ENCODE measurements around the gene ZBTB46.
A peak's percentile ranks its signal among the peaks of the same experiment; 100 is the strongest.

Gene ZBTB46

DNA sequence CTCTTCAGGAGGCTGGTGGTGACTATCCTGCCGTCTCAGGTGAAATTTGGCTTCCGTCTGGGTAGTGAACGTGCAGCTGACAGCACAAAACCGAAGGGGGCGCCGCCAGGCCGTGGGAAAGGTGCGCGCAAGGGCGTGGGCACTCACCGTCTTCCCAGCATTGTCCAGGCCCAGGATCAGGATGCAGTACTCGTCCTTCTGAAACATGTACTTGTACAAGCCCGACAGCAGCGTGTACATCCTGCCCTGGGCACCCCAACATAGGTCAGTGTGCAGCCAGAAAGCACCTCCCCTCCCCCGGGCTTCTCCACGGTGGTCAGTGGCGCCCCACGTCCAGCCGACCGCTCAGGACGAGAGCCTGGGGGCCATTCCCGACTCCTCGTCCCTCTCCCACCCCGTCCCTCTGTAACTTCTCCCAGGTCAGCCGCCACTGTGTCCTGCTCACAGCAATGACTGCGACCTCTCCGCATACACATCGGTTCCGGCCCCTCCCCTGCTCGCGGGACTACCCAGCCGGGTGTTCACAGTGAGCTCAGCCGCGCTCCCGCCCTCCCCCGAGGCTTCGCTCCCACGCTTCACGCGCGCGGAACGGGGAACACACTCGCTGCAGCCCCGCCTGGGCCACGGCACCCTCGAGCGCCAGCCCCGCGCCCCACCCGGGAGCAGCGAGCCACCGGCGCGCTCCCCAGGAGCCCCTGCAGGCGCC is 124.1 kb downstream of the ZBTB46 start:
- peak; percentile 49 to 57 for DNase-seq (ENCODE audit: low read depth in 2 of 2)

DNA sequence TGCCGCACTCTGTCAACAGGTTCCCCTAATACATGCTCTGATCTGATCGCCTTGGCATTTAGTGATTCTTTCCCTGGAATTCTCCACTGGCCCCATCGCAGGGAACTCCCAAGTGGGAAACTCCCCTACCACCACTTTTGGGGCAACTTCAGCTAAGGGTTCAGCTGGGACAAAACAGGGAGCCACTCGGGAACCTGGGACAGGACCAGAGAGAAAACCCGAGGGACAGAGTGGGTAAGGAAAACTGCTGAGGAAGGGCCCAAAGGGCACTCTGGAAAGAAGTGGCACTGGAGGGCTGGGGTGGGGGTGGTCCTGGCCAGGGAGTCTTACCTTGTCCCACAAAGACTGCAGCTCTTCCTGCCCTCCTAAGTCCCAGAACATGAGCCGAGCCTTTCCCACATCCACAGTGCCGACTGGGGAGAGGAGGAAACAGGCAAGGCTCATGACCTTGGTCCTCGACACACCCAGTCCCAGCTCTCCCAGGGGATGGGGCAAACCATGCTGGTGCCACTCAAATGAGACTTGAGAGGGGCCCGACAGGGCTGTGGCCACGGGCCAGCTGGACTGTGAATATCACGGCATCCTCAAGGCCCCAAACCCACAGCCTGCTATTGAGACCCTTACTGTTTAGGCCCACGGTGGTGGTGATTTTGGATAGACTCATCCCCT is 124.9 kb downstream of the ZBTB46 start:
- no peak for DNase-seq (ENCODE audit: low read depth in 2 of 2)

DNA sequence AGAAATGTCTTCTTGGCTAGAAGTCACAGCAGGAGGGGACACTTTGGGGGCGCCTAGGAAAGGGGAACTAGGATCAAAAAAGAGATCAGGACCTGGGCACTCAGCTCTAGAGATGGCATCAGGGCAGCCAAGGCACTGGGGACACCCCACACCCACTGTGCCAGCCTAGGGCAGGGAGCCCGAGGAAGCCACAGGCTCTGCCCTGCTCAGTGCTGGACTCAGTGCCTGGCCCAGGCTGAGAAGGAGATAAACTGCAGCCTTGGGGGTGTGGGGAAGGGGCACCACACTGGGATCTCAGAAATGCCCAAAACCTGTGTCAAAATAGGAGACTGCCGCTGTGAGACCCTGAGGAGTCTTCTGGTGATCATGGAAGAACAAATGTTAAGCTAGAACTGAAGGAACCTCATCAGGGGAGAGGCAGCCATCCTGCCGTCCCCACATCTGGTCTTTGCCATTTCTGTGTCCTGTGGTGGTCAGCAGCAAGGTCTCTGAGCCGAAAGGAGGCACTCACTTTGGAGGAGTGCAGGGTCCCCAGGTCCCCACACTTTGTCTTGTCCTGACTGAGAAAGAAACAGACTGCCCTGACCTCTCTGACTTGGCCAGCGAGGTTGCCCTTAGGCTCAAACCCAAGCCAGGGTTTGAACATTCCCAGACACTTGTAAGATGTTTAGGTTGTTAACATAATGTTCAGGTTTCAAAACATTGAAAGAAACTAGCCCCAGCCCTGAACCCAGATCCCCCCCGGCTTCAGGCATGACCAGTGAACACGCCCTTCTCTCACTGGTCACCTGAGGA is 125.6 kb downstream of the ZBTB46 start:
- no peak for DNase-seq (ENCODE audit: low read depth in 2 of 2)

DNA sequence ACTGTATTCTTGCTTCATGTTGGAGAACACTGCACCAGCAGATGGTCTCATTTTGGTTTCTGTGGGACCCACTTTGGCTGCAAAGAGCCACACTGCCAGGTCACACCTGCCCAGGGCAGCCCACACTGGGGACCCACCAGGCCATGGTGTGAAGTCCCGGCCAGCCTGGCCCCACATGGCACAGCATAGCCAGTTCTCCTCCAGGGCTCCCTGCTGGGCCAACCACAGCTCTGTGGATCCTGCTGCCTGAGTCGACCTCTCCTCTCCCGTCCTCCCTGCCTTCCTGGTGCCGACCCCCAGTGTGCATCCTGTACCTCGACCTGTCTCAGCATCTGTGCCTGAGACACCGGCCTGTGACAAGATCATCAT is 126.3 kb downstream of the ZBTB46 start:
- DNase-seq (ENCODE audit: low read depth in 2 of 2) = no peak

DNA sequence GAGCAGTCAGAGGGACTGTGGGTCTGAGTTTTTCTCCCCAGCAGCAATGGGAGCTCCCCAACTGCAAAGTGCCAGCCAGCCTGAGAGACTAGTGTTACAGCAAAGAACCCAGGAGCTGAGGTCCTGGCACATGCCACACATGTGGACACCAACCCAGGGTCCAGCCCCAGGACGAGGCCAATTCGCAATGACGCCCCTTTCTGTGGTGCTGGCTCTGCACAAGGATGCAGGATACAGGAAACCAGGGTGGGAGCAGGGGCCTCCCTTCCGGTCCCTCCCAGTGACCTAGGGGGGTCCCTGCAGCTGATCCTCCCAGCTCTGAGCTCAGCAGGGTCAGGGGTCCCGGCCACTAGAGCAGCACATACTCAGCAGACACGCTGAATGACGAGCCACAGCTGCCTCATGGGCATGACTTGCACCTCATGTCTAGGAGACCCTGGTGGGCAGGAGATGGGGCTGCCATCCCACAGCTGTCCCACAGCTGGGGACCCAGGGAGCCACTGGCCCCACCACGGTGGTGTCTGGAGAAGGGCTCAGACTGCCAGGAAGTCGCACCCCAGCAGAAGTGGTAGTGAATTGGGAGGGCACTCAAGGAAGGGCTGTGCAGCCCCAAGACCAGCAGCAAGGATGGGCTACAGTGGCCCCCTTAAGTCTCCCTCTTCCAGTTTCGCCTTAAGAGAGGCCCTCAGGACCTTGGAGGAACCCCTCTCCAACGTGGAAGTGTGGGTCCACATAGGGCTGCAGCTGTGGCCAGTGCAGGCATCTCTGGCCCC is 126.9 kb downstream of the ZBTB46 start:
- DNase-seq (ENCODE audit: low read depth in 2 of 2) = no peak

DNA sequence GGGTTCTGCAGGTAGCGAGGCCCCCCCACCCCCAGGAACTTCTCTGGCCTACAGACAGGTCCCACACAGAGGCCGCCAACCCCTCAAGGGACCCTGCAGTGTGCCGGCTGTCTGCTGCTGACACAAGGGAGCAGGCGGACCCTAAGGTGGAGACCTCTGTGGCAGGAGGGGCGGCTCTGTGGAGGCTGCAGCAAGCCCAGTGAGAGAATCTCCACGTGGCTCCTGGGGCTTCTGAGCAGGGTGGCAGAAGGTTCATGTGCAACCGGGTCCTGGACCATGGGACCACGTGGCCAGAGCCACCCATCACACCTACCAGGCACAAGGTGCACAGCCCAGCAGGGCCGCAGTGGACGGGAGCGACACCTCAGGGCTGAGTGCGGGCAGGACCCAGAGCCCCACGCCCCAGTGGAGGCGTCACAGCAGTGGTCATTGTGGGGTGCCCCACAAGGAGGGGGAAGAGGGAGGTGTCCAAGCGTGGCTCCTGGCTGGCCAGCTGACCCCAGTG is 127.5 kb downstream of the ZBTB46 start:
- DNase-seq (ENCODE audit: low read depth in 2 of 2) = no peak

DNA sequence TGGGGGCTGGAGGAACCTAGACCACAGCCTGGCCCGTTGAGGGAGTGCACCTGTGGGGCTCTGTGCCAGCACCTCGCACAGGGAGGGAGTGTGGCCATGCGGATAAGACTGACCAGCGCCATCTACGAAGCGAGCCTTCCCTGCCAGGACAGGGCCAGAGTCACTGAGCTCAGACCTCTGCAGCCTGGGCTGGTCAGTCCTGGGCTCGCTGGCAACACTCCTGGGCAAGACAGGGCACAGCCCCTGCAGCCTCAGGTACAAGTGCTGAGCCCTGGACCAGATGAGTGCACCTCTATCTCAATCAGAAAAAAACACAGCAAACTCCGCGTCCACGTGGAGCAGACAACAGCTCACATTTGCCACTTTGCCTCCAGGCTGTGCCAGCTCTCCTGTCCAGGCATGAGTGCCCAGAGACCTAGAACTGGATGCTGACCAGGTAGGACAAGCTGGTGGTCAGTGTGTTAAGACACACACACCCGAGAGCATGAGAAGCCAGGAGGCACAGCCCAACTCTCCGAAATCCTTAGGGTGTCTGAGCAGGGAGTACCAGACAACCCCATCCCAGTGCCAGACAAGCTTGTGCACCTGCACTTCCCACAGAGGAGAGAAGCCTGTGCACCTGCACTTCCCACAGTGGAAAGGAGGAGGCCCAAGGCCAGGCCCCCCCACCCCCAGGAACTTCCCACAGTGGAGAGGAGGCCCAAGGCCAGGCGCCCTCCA is 128.2 kb downstream of the ZBTB46 start:
- DNase-seq (ENCODE audit: low read depth in 2 of 2) = no peak

DNA sequence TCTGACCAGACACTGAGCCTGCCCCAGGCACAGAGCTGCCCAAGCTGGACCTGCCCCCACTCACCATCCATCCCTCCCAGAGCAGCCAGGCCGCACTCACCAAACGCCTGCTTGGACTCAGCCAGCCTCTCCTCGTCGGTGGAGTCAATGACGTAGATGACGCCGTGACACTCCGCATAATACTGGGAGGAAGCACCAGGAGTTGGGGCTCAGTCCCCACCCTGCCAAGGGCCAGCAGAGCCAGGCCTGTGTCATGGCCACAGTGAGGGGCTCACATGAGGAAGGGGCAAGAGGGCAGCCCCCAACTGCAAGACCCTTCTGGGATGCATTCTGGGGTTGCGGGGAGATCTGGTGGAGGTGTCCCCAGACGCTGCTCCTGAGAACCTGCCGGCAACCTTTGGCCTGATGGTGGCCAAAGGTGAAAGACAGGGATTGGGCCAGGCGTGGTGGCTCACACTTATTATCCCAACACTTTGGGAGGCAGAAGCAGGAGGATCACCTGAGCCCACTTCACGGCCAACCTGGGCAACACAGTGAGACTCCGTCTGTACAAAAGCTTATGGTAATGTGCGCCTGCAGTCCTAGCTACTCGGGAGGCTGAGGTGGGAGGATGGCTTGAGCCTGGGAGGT is 128.9 kb downstream of the ZBTB46 start:
- DNase-seq (ENCODE audit: low read depth in 2 of 2) = no peak

DNA sequence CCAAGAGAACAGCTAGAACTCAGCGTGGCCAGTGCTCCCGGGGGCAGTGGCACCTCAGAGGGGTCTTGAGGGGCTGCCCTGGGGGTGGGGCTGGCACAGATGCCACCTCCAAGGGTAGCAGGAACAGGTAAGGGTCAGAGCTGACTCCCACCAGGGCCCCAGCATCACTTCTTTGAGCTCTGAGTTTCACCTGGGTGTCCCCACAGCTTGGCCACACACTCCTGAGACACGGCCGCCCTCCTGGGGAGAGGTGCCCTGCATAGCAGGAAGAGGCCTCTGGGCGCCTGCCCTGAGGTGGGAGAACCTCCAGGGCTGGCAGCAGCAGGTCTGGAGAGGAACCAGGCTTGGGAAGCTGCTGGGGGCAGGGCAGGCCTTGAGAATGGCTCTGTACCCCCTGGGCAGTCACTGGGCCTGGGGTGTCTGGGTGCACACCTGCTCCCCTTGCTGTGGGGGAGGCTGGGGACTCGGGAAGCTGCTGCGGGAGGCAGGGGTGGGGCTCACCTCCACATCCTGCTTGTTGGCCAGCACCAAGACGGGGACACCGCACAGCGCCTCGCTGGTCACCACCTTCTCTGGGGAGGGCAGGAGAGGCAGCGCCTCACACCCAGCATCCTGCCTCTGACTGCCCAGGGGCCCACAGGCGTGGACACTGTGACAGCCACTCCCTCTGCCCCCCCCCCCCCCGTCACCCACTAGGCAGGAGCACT is 129.6 kb downstream of the ZBTB46 start:
- DNase-seq (ENCODE audit: low read depth in 2 of 2) = no peak

DNA sequence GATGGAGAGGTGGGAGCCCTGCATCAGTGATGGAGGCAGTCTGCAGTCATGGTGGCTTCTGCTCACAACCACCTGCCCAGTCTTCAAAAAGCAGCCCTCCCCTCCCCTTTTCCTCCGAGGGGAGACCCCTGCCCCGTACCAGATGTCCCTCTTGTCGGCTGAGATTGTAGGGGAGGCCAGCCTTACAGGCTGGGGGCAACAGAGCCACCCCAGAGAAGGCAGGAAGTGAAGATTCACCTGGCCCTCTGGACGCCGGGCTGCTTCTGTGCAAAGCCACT is 130.1 kb downstream of the ZBTB46 start:
- DNase-seq (ENCODE audit: low read depth in 2 of 2) = no peak

DNA sequence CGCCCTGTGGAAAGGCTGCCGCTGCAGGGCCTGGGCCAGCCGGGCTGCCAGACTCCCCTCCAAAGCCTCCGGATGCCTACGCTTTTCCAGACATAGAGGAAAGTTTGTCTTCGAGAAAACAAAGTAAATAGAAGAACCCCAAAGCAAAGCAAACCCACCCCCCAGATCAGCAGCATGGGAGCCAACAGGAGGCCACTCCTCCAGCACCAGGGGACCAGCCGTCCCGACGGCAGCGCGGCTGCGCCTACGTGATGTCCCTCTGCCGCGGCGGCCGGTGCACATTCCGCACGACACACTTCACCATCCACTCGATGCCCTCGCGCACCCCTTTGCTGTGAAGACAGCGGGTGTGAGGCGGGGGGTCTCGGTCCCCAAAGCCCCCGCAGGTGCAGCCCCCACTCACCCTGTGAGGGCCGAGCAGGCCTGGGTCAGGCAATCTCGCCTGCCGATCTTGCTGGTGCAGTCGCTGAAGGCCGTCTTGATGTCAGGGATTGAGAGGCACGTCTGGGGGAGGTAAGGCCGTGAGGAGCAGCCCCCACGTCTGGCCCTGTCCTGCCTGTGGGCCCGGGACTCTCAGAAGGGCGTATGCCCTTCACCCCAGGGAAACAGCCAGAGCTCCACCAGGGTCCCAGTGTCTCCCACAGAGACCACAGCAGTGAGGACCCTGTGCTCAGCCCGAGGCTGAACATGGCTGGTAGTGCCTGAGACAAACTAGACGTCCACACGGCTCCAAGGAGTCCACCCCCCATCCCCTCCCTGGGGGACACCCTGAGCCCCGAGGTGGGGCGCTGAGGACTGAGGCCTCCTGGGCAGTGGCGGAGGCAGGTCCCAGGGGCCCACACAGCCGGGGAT is 130.6 kb downstream of the ZBTB46 start:
- no peak for DNase-seq (ENCODE audit: low read depth in 2 of 2)

DNA sequence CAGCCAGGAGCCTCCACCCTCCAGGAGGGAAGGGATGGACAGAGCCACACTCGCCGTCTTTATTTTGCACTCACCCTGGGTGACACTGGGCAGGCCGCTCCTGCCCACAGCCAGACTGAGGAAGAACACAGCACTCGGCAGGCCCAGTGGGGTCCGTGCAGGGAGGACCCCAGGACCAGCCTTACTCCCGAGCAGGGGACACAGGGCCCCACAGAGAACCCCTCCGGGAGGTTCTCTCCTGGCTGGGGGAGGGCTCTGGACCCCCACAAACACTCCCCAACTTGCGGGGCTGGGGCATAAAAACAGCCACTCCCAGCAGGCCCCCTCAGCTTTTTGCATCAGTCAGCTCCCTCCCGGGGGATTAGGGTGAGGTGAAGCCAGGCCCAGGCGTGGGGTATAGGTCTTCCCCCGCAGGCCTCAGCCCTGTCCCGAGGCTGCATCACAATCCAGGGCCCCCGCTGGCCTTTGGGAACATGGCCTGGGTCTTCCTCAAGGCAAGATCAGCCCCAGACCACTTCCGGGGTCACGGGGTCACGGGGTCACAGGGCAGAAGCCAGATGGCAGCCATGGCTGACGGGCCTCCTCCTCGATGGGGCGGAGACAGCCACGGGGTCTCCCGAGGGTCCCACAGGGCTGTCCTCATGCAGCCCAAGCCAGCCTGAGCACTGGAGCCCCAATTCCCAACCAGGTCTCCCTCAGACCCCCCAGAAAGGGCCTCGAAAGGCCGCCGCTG is 131.4 kb downstream of the ZBTB46 start:
- no peak for DNase-seq (ENCODE audit: low read depth in 2 of 2)

DNA sequence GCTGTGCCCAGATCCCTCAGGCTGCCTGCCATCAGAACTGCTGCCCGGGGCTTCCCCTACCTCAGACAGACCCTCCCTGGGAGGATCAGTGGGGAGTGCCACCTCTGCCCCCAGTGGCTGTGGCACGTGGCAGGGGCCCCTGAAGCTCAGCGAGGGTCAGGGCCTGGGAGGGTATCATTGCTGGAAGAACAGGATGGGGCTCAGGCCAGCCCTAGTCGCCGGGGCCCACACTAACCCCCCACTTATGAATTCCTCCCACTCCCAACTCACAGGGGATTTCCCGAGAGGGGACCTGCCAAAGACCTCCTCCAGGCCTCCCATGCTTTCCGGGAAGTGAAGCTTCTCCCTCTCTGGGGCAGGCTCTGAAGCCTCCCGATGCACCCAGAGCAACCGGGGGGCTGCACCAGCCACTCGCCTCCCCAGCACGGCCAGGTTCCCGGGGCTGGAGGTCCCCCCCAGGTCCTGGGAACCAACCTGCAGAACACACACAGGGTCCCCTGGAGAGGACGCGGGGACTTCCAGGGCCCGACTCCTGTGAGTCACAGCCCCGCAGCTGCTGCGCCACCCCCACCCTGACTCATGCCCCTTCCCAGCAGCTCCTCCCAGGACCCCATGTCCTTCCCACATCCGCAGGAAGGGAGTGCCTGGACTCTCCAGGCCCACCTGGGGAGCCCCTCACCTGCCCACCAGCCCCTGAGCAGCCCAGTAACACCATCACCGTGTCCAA is 132.2 kb downstream of the ZBTB46 start:
- peak in 1 of 2 donors; percentile 62 for DNase-seq (ENCODE audit: low read depth in 2 of 2)

DNA sequence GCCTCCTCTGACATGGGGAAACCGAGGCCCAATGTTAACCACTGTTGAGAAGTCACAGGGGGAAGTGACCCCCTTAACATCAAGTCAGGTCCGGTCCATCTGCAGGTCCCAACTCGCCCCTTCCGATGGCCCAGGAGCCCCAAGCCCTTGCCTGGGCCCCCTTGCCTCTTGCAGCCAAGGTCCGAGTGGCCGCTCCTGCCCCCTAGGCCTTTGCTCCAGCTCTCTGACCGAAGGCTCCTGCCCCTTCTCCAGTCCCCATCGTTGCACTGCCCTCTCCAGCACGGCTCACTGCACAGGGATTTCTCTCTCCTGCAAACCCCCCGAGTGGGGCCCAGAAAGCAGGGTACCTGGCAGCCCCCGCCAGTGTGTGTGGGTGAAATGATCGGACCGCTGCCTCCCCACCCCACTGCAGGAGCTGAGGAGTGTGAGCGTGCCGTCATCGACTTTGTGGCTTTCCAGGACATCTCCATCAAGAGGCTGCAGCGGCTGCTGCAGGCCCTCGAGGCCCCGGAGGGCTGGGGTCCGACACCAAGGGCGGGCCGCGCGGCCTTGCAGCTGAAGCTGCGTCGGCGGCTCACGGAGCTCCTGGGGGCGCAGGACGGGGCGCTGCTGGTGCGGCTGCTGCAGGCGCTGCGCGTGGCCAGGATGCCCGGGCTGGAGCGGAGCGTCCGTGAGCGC is 133.1 kb downstream of the ZBTB46 start:
- DNase-seq (ENCODE audit: low read depth in 2 of 2) = no peak

DNA sequence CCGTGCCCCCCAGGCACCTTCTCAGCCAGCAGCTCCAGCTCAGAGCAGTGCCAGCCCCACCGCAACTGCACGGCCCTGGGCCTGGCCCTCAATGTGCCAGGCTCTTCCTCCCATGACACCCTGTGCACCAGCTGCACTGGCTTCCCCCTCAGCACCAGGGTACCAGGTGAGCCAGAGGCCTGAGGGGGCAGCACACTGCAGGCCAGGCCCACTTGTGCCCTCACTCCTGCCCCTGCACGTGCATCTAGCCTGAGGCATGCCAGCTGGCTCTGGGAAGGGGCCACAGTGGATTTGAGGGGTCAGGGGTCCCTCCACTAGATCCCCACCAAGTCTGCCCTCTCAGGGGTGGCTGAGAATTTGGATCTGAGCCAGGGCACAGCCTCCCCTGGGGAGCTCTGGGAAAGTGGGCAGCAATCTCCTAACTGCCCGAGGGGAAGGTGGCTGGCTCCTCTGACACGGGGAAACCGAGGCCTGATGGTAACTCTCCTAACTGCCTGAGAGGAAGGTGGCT is 133.7 kb downstream of the ZBTB46 start:
- DNase-seq (ENCODE audit: low read depth in 2 of 2) = no peak

DNA sequence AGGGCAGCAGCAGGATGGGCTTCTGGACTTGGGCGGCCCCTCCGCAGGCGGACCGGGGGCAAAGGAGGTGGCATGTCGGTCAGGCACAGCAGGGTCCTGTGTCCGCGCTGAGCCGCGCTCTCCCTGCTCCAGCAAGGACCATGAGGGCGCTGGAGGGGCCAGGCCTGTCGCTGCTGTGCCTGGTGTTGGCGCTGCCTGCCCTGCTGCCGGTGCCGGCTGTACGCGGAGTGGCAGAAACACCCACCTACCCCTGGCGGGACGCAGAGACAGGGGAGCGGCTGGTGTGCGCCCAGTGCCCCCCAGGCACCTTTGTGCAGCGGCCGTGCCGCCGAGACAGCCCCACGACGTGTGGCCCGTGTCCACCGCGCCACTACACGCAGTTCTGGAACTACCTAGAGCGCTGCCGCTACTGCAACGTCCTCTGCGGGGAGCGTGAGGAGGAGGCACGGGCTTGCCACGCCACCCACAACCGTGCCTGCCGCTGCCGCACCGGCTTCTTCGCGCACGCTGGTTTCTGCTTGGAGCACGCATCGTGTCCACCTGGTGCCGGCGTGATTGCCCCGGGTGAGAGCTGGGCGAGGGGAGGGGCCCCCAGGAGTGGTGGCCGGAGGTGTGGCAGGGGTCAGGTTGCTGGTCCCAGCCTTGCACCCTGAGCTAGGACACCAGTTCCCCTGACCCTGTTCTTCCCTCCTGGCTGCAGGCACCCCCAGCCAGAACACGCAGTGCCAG is 134.3 kb downstream of the ZBTB46 start, which contains the start of gene TNFRSF6B:
Gene TNFRSF6B, plus strand, starts transcription at position 25 of the 729 bp plus-strand sequence. Its CDS starts 116 bp downstream, at position 141.
- DNase-seq (ENCODE audit: low read depth in 2 of 2) = no peak

DNA sequence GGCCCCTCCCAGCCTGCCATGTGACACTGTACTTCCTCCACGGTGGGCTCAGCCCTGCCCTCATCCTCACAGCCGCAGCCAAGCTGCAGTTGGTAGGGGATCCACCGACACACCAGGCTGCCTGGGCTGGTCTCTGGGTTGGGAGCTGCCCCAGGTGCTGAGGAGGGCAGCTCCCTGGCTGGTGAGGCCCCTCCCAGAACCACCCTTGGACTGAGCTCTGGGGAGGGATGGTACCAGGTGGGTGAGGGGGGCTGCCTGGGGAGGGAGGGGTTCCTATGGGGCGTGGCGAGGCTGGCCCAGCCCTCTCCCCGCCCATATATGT is 134.8 kb downstream of the ZBTB46 start:
- DNase-seq (ENCODE audit: low read depth in 2 of 2) = no peak

Data from stimulated activated CD4-positive, alpha-beta T cell treated with anti-CD3 and anti-CD28 coated beads, Interleukin-1b, Interleukin-23, amount 100 ng/mL, for 4 hours (primary cell).